ENCODE measurements around the gene CELA1. TPM values are rescaled to one million over a fixed set of nuclear protein-coding genes. Genes with fewer than 3 reads are reported as not detected.

The CELA1 gene
- total RNA-seq, 1 experiment from 2014 or later, result not detected

GRCh38 chr12:51382173-51382572, 35.7 kb upstream of the CELA1 start:
- no peak for DNase-seq
- Histone ChIP-seq H3K27ac (no peak overlapping the region), H3K9me3 (replicated peaks) (no peaks in the 10 kb centered on the region), H3K4me3 (no peak overlapping the region), H3K4me1 (peaks cover 11% of the 10 kb centered on the region; the same call in 1 of the 2 replicates), H3K27me3 (peaks cover 22% of the 10 kb centered on the region), H3K36me3 (no peaks in the 10 kb centered on the region)

DNA sequence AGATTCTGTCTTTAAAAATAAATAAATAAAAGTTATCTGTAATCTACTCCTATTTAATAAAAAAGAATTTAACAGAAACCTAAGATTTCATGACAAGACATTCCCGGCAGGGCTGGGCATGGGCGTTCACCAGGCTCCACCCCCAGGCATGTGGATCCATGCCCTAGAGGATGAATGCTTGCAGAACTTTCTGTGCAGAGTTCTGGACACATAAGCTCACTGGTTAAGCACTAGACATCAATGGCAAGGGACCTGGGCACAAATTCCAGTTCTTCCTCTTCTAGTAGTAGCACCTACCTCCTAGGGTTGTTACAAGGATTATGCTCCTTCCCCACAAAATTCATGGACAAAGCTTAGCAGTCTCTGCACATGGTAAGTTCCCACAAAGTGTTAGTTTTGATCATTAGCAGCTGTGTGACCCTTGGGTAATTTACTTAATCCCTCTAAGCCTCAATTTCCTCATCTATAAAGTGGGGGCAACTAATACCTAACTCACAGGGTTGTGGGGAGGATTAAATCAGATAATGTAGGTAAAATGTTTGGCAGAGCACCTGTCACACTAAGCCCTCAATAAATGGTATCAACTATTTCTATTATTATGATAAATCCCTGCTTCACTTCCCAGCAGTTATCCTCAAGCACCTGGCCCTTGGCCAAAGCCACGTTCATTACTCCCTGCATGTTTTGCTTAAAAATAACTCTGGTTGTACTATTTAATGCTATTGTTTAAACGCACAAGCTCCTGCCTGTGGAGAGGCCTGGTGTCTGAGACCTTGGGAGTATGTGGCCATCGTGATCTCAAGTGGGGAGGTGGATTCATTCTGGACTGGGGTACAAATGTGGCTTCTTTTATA, 35.0 kb upstream of the CELA1 start:
- H3K4me1 ChIP-seq, result peaks cover 11% of the 10 kb centered on the region; the same call in 1 of the 2 replicates
- peaks cover 22% of the 10 kb centered on the region for H3K27me3 ChIP-seq
- H3K9me3 ChIP-seq (replicated peaks), result no peaks in the 10 kb centered on the region
- H3K27ac ChIP-seq, result no peak overlapping the region
- no peak overlapping the region for H3K4me3 ChIP-seq
- DNase-seq, result peak; percentile 62 to 74
- H3K36me3 ChIP-seq, result no peaks in the 10 kb centered on the region

DNA sequence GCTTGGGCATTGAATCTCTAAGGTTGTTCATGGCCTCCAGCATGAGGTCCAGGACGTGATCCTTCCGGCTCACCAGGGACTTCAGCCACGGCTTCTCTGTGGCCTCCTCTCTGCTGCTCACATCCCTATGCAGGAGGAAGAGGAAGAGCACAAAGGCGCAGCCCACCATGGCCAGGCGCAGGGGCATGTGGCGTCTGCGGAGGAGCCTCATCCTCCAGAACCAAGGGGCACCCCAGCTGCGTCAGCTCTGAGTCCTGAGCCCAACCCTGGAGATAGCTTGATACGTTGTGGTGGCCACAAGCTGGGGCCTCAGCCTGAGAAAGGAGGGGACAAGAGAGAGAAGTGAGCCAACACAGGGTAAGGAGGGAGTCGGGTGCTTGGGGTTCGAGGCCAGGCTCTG, 33.1 kb upstream of the CELA1 start:
- no peak for DNase-seq
- H3K27ac ChIP-seq, result no peak overlapping the region
- peaks cover 13% of the 10 kb centered on the region for H3K27me3 ChIP-seq
- peaks cover 11% of the 10 kb centered on the region; the same call in 1 of the 2 replicates for H3K4me1 ChIP-seq
- H3K36me3 ChIP-seq, result no peaks in the 10 kb centered on the region
- no peak overlapping the region for H3K4me3 ChIP-seq
- H3K9me3 ChIP-seq (replicated peaks), result no peaks in the 10 kb centered on the region

- Histone ChIP-seq H3K4me1 (peaks cover 11% of the 10 kb centered on the region; the same call in 1 of the 2 replicates), H3K9me3 (replicated peaks) (no peaks in the 10 kb centered on the region), H3K4me3 (no peak overlapping the region), H3K36me3 (no peaks in the 10 kb centered on the region), H3K27me3 (peaks cover 9% of the 10 kb centered on the region), H3K27ac (no peak overlapping the region)
- no peak for DNase-seq
Measured at GRCh38 chr12:51378749-51379148, 32.3 kb upstream of the CELA1 start.

GRCh38 chr12:51377099-51377984, 30.9 kb upstream of the CELA1 start:
- H3K27ac ChIP-seq, result no peak overlapping the region
- peaks cover 11% of the 10 kb centered on the region; the same call in 1 of the 2 replicates for H3K4me1 ChIP-seq
- peak in 1 of 2 experiments; percentile 44 for DNase-seq
- no peaks in the 10 kb centered on the region for H3K36me3 ChIP-seq
- no peaks in the 10 kb centered on the region for H3K9me3 ChIP-seq (replicated peaks)
- peaks cover 6% of the 10 kb centered on the region; the same call in 1 of the 2 replicates for H3K27me3 ChIP-seq
- H3K4me3 ChIP-seq, result no peak overlapping the region

- DNase-seq, result no peak
- Histone ChIP-seq H3K27ac (no peak overlapping the region), H3K36me3 (no peaks in the 10 kb centered on the region), H3K27me3 (peaks cover 6% of the 10 kb centered on the region; the same call in 1 of the 2 replicates), H3K4me1 (peaks cover 11% of the 10 kb centered on the region), H3K4me3 (no peak overlapping the region), H3K9me3 (replicated peaks) (no peaks in the 10 kb centered on the region)
Measured at GRCh38 chr12:51374856-51375255, 28.4 kb upstream of the CELA1 start.

DNA sequence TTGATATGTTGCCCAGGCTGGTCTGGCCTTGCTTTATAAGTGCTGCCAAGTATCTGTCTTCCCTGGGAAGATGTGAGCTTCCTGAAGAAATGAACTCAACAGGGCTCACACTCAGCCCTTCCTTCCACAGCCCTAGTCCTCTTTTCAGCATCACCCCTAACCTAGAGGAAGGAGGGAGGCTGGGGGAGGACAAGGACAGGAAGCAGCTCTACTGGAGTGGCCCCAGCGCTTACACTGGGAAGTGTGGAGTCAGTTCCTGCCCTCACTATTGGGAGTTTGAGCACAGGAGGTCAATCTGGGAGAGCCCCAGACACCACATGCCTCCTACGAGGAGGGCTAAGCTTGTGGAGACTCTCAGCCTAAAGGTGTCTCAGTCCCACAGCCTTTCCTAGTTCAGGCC, 27.9 kb upstream of the CELA1 start:
- peaks cover 11% of the 10 kb centered on the region for H3K4me1 ChIP-seq
- peaks cover 4% of the 10 kb centered on the region; the same call in 1 of the 2 replicates for H3K27me3 ChIP-seq
- no peak overlapping the region for H3K4me3 ChIP-seq
- no peak overlapping the region for H3K27ac ChIP-seq
- no peaks in the 10 kb centered on the region for H3K36me3 ChIP-seq
- DNase-seq, result no peak
- H3K9me3 ChIP-seq (replicated peaks), result no peaks in the 10 kb centered on the region

DNA sequence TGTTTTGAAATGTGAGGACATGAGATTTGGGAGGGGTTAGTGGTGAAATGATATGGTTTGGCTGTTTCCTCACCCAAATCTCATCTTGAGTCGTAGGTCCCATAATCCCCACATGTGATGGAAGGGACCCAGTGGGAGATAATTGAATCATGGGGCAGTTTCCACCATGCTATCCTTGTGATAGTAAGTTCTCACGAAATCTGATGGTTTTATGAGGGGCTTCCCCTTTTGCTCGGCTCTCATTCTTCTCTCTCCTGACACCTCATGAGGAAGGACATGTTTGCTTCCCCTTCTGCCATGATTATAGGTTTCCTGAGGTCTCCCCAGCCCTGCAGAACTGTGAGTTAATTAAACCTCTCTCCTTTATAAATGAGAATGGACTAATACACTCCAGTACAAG, 26.7 kb upstream of the CELA1 start:
- no peak overlapping the region for H3K27ac ChIP-seq
- peaks cover 17% of the 10 kb centered on the region for H3K4me1 ChIP-seq
- no peak overlapping the region for H3K4me3 ChIP-seq
- DNase-seq, result no peak
- H3K27me3 ChIP-seq, result no peaks in the 10 kb centered on the region
- no peaks in the 10 kb centered on the region for H3K9me3 ChIP-seq (replicated peaks)
- H3K36me3 ChIP-seq, result no peaks in the 10 kb centered on the region

DNA sequence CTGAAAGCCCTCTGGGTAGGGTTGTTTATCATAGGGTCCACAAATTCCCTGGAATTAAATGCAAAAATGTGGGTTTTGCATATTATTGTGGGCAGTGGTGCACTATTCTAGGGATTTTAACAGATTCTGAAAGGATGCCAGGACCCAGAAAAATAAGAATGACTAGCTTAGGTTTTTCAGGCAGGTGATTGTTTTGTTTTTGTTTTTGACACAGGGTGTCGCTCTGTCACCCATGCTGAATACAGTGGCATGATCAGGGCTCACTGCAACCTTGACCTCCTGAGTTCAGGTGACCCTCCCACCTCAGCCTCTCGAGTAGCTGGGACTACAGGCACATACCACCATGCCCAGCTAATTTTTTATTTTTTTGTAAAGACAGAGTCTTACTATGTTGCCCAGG, 25.5 kb upstream of the CELA1 start:
- H3K4me1 ChIP-seq, result peaks cover 17% of the 10 kb centered on the region
- no peaks in the 10 kb centered on the region for H3K9me3 ChIP-seq (replicated peaks)
- H3K36me3 ChIP-seq, result no peaks in the 10 kb centered on the region
- H3K27ac ChIP-seq, result no peak overlapping the region; the same call in 1 of the 2 replicates
- H3K4me3 ChIP-seq, result no peak overlapping the region
- no peaks in the 10 kb centered on the region for H3K27me3 ChIP-seq
- DNase-seq, result no peak

- no peaks in the 10 kb centered on the region for H3K9me3 ChIP-seq (replicated peaks)
- no peaks in the 10 kb centered on the region for H3K27me3 ChIP-seq
- H3K36me3 ChIP-seq, result no peaks in the 10 kb centered on the region
- H3K4me1 ChIP-seq, result peaks cover 17% of the 10 kb centered on the region
- peak overlapping the region; percentile 29; the same call in 1 of the 2 replicates for H3K27ac ChIP-seq
- DNase-seq, result peak; percentile 87 to 88
- H3K4me3 ChIP-seq, result no peak overlapping the region
Measured at GRCh38 chr12:51371295-51371953, 24.9 kb upstream of the CELA1 start.

DNA sequence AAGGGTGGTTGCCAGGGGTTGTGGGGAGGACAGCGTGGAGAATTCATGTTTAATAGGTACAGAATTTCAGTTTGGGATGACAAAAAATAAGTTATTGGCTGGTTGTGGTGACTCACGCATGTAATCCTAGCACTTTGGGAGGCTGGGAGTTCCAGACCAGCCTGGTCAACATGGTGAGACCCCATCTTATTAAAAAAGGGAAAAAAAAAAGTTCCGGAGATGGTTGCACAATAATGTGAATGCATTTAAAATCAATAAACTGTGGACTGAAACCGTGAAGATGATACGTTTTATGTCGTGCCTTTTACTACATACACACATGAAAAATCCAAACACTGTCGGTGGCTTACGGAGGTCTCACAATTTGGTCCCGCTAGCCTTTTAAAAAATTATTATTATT, 24.2 kb upstream of the CELA1 start:
- peaks cover 17% of the 10 kb centered on the region for H3K4me1 ChIP-seq
- H3K9me3 ChIP-seq (replicated peaks), result no peaks in the 10 kb centered on the region
- H3K36me3 ChIP-seq, result no peaks in the 10 kb centered on the region
- H3K27me3 ChIP-seq, result no peaks in the 10 kb centered on the region; the same call in 1 of the 2 replicates
- no peak overlapping the region for H3K4me3 ChIP-seq
- H3K27ac ChIP-seq, result no peak overlapping the region
- DNase-seq, result no peak

DNA sequence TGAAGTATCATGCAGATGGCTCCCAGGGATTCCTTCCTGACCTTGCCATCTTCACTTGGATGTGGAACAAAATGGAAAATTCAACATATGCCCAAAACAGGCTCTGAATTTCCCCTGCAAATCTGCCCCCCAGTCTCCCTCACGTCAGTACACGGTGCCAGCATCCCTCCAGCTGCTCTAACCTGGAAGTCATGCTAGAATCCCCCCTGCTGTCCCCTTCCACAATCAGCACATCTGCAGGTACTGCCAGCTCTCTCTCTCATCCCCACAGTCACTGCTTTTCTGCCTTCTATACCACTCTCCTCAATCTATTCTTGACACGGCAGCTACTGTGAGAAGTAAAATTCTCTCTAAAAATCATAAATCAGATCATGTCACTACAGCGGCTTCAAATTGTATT, 23.1 kb upstream of the CELA1 start:
- H3K4me3 ChIP-seq, result no peak overlapping the region
- H3K4me1 ChIP-seq, result peaks cover 17% of the 10 kb centered on the region
- no peaks in the 10 kb centered on the region for H3K36me3 ChIP-seq
- no peak overlapping the region for H3K27ac ChIP-seq
- no peak for DNase-seq
- no peaks in the 10 kb centered on the region for H3K9me3 ChIP-seq (replicated peaks)
- no peaks in the 10 kb centered on the region; the same call in 1 of the 2 replicates for H3K27me3 ChIP-seq

- no peak overlapping the region for H3K27ac ChIP-seq
- DNase-seq, result peak in 1 of 2 experiments; percentile 17
- no peaks in the 10 kb centered on the region for H3K36me3 ChIP-seq
- H3K4me1 ChIP-seq, result peaks cover 17% of the 10 kb centered on the region
- no peaks in the 10 kb centered on the region; the same call in 1 of the 2 replicates for H3K27me3 ChIP-seq
- H3K4me3 ChIP-seq, result no peak overlapping the region
- H3K9me3 ChIP-seq (replicated peaks), result no peaks in the 10 kb centered on the region
Measured at GRCh38 chr12:51368640-51369517, 22.4 kb upstream of the CELA1 start.

Measured in SJCRH30 (cell line).